Liver (tissue), 9 donors: Measurements from ENCODE around the gene FAT2. TPM values are rescaled to one million over a fixed set of nuclear protein-coding genes. Genes with fewer than 3 reads are reported as not detected.

ENCODE experiments used
- DNase-seq: peaks from one replicate; pipeline ENCODE4 v3.0.0-alpha.2; 2017; ENCODE audit warnings: low spot score
- H3K27ac ChIP-seq, 2 donors: one replicate each; pipeline ENCODE4 v1.7.0; 2013; ENCODE audit warnings: inconsistent platforms in 2 of 2, low read length in 2 of 2, control low read depth in 1 of 2, low read depth in 1 of 2, mild to moderate bottlenecking in 1 of 2
- H3K27me3 ChIP-seq, 4 donors: one replicate each; pipeline versions ENCODE4 v1.6.1 to v1.7.0; 2013; ENCODE audit warnings: low read length in 3 of 4, inconsistent platforms in 1 of 4, mild to moderate bottlenecking in 1 of 4, moderate library complexity in 1 of 4; ENCODE audit not compliant: control insufficient read depth in 4 of 4, insufficient read depth in 4 of 4
- H3K36me3 ChIP-seq, 4 donors: one replicate each; pipeline versions ENCODE4 v1.6.1 to v1.7.0; 2013; ENCODE audit warnings: low read length in 3 of 4, mild to moderate bottlenecking in 3 of 4, low read depth in 1 of 4, moderate library complexity in 1 of 4; ENCODE audit not compliant: control insufficient read depth in 4 of 4, insufficient read depth in 3 of 4
- H3K4me1 ChIP-seq, 4 donors: one replicate each; pipeline versions ENCODE4 v1.6.1 to v1.7.0; 2013; ENCODE audit warnings: low read length in 3 of 4, mild to moderate bottlenecking in 3 of 4, moderate library complexity in 1 of 4; ENCODE audit not compliant: control insufficient read depth in 4 of 4, insufficient read depth in 4 of 4
- H3K4me3 ChIP-seq, 3 donors: one replicate each; pipeline versions ENCODE4 v1.6.1 to v1.7.0; 2013; ENCODE audit warnings: low read length in 3 of 3, control low read depth in 1 of 3, low read depth in 1 of 3, mild to moderate bottlenecking in 1 of 3
- H3K9ac ChIP-seq, 2 donors: one replicate each; pipeline ENCODE4 v1.7.0; 2013; ENCODE audit warnings: low read length in 2 of 2, mild to moderate bottlenecking in 2 of 2, moderate library complexity in 2 of 2, control low read depth in 1 of 2, low read depth in 1 of 2
- H3K9me3 ChIP-seq, 4 donors: one replicate each; pipeline versions ENCODE4 v1.6.1 to v1.7.0; 2013; ENCODE audit warnings: low read length in 3 of 4; ENCODE audit not compliant: control insufficient read depth in 4 of 4
- EGR1 ChIP-seq, 2 donors: IDR thresholded peaks; 2 replicates each; pipeline ENCODE4 v1.6.1; 2016 to 2018; ENCODE audit warnings: antibody characterized with exemption in 2 of 2, low read depth in 2 of 2
- FOXA1 ChIP-seq: IDR thresholded peaks from 2 replicates; pipeline ENCODE4 v1.6.1; 2016; ENCODE audit warnings: antibody characterized with exemption
- FOXA2 ChIP-seq: IDR thresholded peaks from 2 replicates; pipeline ENCODE4 v1.6.1; 2016; ENCODE audit warnings: antibody characterized with exemption
- JUND ChIP-seq, 2 donors: IDR thresholded peaks; 2 replicates each; pipeline ENCODE4 v1.6.1; 2016; ENCODE audit warnings: antibody characterized with exemption in 2 of 2
- MAX ChIP-seq: IDR thresholded peaks from 2 replicates; pipeline ENCODE4 v1.6.1; 2016; ENCODE audit warnings: antibody characterized with exemption
- RAD21 ChIP-seq, 2 donors: IDR thresholded peaks; 2 replicates each; pipeline ENCODE4 v1.6.1; 2016; ENCODE audit warnings: antibody characterized with exemption in 2 of 2, mild to moderate bottlenecking in 2 of 2
- REST ChIP-seq: IDR thresholded peaks from 2 replicates; pipeline ENCODE4 v1.6.1; 2016; ENCODE audit warnings: antibody characterized with exemption, mild to moderate bottlenecking
- RXRA ChIP-seq, 2 donors: IDR thresholded peaks; 2 replicates each; pipeline ENCODE4 v1.6.1; 2017 to 2018; ENCODE audit warnings: antibody characterized with exemption in 2 of 2, mild to moderate bottlenecking in 1 of 2
- SP1 ChIP-seq: IDR thresholded peaks from 2 replicates; pipeline ENCODE4 v1.6.1; 2018; ENCODE audit warnings: antibody characterized with exemption, mild to moderate bottlenecking
- ZBTB33 ChIP-seq: IDR thresholded peaks from 2 replicates; pipeline ENCODE4 v1.6.1; 2016; ENCODE audit warnings: antibody characterized with exemption
- WGBS: extraction: QIAGEN DNeasy Blood & Tissue Kit; methylation state at CpG from one replicate; pipeline ENCODE4 v1.1.7; 2013; 5-methylcytosine and 5-hydroxymethylcytosine counted together
- polyA plus RNA-seq, 2 donors: library from polyadenylated mRNA; stranded (reverse) in 1 of 2; unstranded in 1 of 2; fragments of 200-250 nt in 1 of 2; fragments of >200 nt in 1 of 2; fragmentation: Nextera tagmentation in 1 of 2; extraction: Ambion mirVana in 1 of 2; gene quantifications; one replicate each; pipeline versions ENCODE4 v1.2.1 to v1.2.3, GENCODE V29; 2013 to 2015
- total RNA-seq, 2 donors: library from RNA; depleted of rRNA; stranded (reverse); fragments of >200 nt; gene quantifications; one replicate each; pipeline ENCODE4 v1.2.3, GENCODE V29; 2014
- donor health status: healthy.
- donor health status: healthy.
- donor health status: healthy.
- donor health status: healthy.
- donor health status: healthy.

The FAT2 gene
- total and polyA plus RNA-seq, 4 donors = under 0.01 to 0.07 TPM; not detected in 2

- TF ChIP-seq ZBTB33 = no peak
- no peak for TF ChIP-seq JUND (IDR thresholded peaks at IDR 0.05)
- TF ChIP-seq EGR1 (IDR thresholded peaks at IDR 0.05; ENCODE audit: low read depth in 2 of 2) = no peak
- no peak for TF ChIP-seq FOXA1
- TF ChIP-seq RXRA (IDR thresholded peaks at IDR 0.05) = no peak
These were observed 21.7 kb upstream of the FAT2 start (continued) for GRCh38 chr5:151612689-151613427.

- WGBS = 94% methylated on average over 8 of the region's 8 CpGs
- Histone ChIP-seq H3K4me3 (no peak overlapping the region), H3K9ac (no peak overlapping the region), H3K27me3 (peaks cover 0 to 4% (median 0%) of the 10 kb centered on the region in 4 donors), H3K27ac (no peak overlapping the region), H3K9me3 (no peaks in the 10 kb centered on the region), H3K36me3 (no peaks in the 10 kb centered on the region), H3K4me1 (no peaks in the 10 kb centered on the region)
- no peak for DNase-seq
- no peak for TF ChIP-seq RXRA (IDR thresholded peaks at IDR 0.05)
- TF ChIP-seq MAX = no peak
- TF ChIP-seq RAD21 (IDR thresholded peaks at IDR 0.05) = no peak
These were observed 20.1 kb upstream of the FAT2 start for GRCh38 chr5:151611127-151611775.

- H3K36me3 ChIP-seq = no peaks in the 10 kb centered on the region
- no peak for DNase-seq
- no peaks in the 10 kb centered on the region for H3K9me3 ChIP-seq
- H3K4me1 ChIP-seq = no peaks in the 10 kb centered on the region
- peaks cover 0 to 8% (median 0%) of the 10 kb centered on the region in 4 donors for H3K27me3 ChIP-seq
- no peak overlapping the region for H3K27ac ChIP-seq
- H3K4me3 ChIP-seq = no peak overlapping the region
- TF ChIP-seq FOXA2 (no peak), REST (no peak), JUND (IDR thresholded peaks at IDR 0.05) (no peak), RXRA (IDR thresholded peaks at IDR 0.05) (no peak), SP1 (no peak), MAX (no peak), EGR1 (IDR thresholded peaks at IDR 0.05; ENCODE audit: low read depth in 2 of 2) (no peak), ZBTB33 (no peak)
- no peak overlapping the region for H3K9ac ChIP-seq
These were observed 17.4 kb upstream of the FAT2 start for GRCh38 chr5:151608522-151608921.
